22Rv1 (cell line): ENCODE data around the gene E2F8.

Experiments
- ZFX ChIP-seq: fragments of 450-650 bp; IDR thresholded peaks from 2 replicates; pipeline ENCODE4 v1.6.1; 2017; ENCODE audit warnings: antibody characterized with exemption, borderline replicate concordance
- TF ChIP-seq, protein P1 (sequence below): fragments of 450-650 bp; IDR thresholded peaks from 2 replicates; pipeline ENCODE4 v1.5.1; 2017; ENCODE audit warnings: mild to moderate bottlenecking

DNA sequence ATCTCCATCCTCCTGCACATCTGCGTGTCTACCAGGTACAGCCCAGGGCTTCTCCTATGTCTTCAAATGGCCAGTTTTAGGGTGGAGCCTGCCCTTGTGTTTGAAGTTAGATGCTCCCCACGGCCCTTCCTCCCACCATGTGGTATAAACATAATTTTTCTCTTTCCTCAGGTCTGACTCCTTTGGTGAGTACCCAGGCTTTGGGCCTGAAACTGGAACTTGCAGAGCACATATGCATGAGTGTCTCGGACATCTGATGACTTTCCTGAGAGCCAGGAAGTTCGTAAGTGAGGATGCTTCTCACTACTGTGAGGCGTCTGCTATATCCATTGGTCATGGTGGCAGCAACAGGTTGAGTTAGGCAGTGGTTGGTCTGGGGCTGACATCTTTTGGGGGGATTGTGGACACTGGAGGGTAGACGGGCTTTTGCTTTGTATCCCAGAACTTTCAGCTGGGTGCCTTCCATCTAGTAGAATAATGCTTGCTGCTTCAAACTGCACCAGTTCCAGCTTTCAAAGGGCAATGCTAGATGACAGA, 55.2 kb downstream of the E2F8 start:
- TF ChIP-seq, protein P1, sequence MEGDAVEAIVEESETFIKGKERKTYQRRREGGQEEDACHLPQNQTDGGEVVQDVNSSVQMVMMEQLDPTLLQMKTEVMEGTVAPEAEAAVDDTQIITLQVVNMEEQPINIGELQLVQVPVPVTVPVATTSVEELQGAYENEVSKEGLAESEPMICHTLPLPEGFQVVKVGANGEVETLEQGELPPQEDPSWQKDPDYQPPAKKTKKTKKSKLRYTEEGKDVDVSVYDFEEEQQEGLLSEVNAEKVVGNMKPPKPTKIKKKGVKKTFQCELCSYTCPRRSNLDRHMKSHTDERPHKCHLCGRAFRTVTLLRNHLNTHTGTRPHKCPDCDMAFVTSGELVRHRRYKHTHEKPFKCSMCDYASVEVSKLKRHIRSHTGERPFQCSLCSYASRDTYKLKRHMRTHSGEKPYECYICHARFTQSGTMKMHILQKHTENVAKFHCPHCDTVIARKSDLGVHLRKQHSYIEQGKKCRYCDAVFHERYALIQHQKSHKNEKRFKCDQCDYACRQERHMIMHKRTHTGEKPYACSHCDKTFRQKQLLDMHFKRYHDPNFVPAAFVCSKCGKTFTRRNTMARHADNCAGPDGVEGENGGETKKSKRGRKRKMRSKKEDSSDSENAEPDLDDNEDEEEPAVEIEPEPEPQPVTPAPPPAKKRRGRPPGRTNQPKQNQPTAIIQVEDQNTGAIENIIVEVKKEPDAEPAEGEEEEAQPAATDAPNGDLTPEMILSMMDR = no peak
- no peak for TF ChIP-seq ZFX
